ENCODE results near the gene COPA. TPM values are rescaled to one million over a fixed set of nuclear protein-coding genes. Genes with fewer than 3 reads are reported as not detected.

The COPA gene
- total RNA-seq, 1 experiment from 2014 or later, result 118 TPM

DNA sequence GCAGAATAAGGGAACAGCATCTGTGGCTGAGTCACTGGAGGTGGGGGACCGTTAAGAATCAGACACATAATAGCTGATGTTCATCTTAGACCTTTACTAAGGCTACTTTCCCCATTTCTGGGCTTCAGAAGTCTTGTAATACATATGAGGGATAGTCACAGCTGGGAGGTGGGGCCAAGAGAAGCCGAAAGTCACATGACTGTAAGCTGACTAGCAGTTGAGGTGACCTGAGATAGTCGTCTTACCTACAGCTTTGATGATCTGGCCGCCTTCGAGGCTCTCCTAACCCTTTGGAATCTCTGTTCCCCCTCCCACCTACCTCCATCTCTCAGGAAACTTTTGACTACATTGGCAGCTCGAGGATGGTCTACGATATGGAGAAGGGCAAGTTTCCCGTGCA lies 9.5 kb upstream of the COPA start:
- no peaks in the 10 kb centered on the region for H3K23me2 ChIP-seq (ENCODE audit: insufficient read length, low read depth, low read length, poor library complexity, severe bottlenecking)
- no peak overlapping the region for H3K9ac ChIP-seq (ENCODE audit: extremely low read depth, insufficient read length, low read length)
- no peaks in the 10 kb centered on the region for H3K79me1 ChIP-seq (ENCODE audit: insufficient read depth, low read depth, low read length, poor library complexity, severe bottlenecking)
- H3K79me2 ChIP-seq (ENCODE audit: insufficient read depth, low read length), result no peaks in the 10 kb centered on the region
- no peaks in the 10 kb centered on the region for H3K27me3 ChIP-seq (ENCODE audit: insufficient read depth, low read length)
- DNase-seq, result no peak
- H2AK5ac ChIP-seq (ENCODE audit: insufficient read length, low read length), result no peak overlapping the region
- H3K18ac ChIP-seq (ENCODE audit: insufficient read length, low read depth, low read length), result no peak overlapping the region
- H4K20me1 ChIP-seq (ENCODE audit: control insufficient read depth, insufficient read depth, insufficient read length), result peaks cover 2% of the 10 kb centered on the region
- no peak overlapping the region for H3K14ac ChIP-seq (ENCODE audit: insufficient read depth, low read length)
- H2BK20ac ChIP-seq (ENCODE audit: low read depth, low read length, poor library complexity, severe bottlenecking), result no peak overlapping the region
- H2AFZ ChIP-seq (ENCODE audit: low read length), result no peak overlapping the region
- H3T11ph ChIP-seq (ENCODE audit: low read length), result no peak overlapping the region
- H3K56ac ChIP-seq (ENCODE audit: insufficient read length, low read depth, low read length), result no peak overlapping the region
- H3K9me3 ChIP-seq (ENCODE audit: control insufficient read depth, low read depth, low read length), result no peaks in the 10 kb centered on the region
- Mint-ChIP-seq H3K27me3 (ENCODE audit: low read depth) (no peaks in the 10 kb centered on the region), H3K4me3 (no peak overlapping the region), H3K36me3 (ENCODE audit: insufficient read depth in 1 of 3, low read depth in 3 of 3) (peaks cover 45 to 97% (median 80%) of the 10 kb centered on the region in 3 experiments), H3K4me1 (peaks cover 0 to 3% of the 10 kb centered on the region in 2 experiments; a peak in 2 of 4 replicates), H3K27ac (no peak overlapping the region), H3K9me3 (no peaks in the 10 kb centered on the region)
- no peak for TF ChIP-seq CTCF (conservative IDR thresholded peaks at IDR 0.05)
- no peak overlapping the region for H4K5ac ChIP-seq (ENCODE audit: insufficient read length, low read depth, low read length)
- no peak overlapping the region for H2BK12ac ChIP-seq (ENCODE audit: insufficient read length, low read depth, low read length)
- WGBS (ENCODE audit: extremely low coverage, insufficient read length, low lambda C conversion rate), result no CpG with 5 or more reads among the region's 8 CpGs
- H3K4ac ChIP-seq (ENCODE audit: low read depth, low read length), result no peak overlapping the region
- H3K4me1 ChIP-seq (ENCODE audit: insufficient read depth, low read length), result no peaks in the 10 kb centered on the region
- H3K4me2 ChIP-seq (ENCODE audit: insufficient read depth, insufficient read length, low read length), result no peak overlapping the region
- no peak overlapping the region for H2BK120ac ChIP-seq (ENCODE audit: low read depth, low read length, poor library complexity, severe bottlenecking)
- no peak overlapping the region for H4K91ac ChIP-seq (ENCODE audit: insufficient read length, low read depth, low read length)
- no peak overlapping the region for H4K8ac ChIP-seq (replicated peaks; ENCODE audit: insufficient read length, low read depth, low read length)
- H3K23ac ChIP-seq (ENCODE audit: insufficient read length, low read depth, low read length), result no peak overlapping the region
- H3K27ac ChIP-seq (ENCODE audit: insufficient read length, low read depth, low read length), result no peak overlapping the region
- no peak overlapping the region for H2BK5ac ChIP-seq (ENCODE audit: insufficient read length, low read length)
- H2BK15ac ChIP-seq (ENCODE audit: low read depth, low read length), result no peak overlapping the region

Measured in H9 (cell line).